ENCODE data around the gene TDRD9.

- TF ChIP-seq EZH2 (IDR thresholded peaks at IDR 0.05; ENCODE audit: borderline replicate concordance, low read length) (no peak), CTCF (IDR thresholded peaks at IDR 0.05; ENCODE audit: low read length) (no peak)
These were observed 4.7 kb downstream of the TDRD9 start for GRCh38 chr14:103932791-103933490.
